Activated CD4-positive, alpha-beta T cell treated with anti-CD3 and anti-CD28 coated beads for 24 hours (primary cell): ENCODE measurements around the gene WIPI1.

Source experiments
- DNase-seq, 2 donors: peaks; one replicate each; pipeline ENCODE4 v3.0.0-alpha.2; 2020; ENCODE audit warnings: low read depth in 2 of 2

The WIPI1 gene

GRCh38 chr17:68460715-68461114, 3.4 kb upstream of the WIPI1 start:
- no peak for DNase-seq

- no peak for DNase-seq
These were observed 2.9 kb upstream of the WIPI1 start for GRCh38 chr17:68460146-68460545.

GRCh38 chr17:68459037-68459639, 1.8 kb upstream of the WIPI1 start:
- DNase-seq, result no peak

GRCh38 chr17:68458260-68459036, 1.2 kb upstream of the WIPI1 start:
- no peak for DNase-seq

GRCh38 chr17:68457539-68458259, 403 bp upstream of the WIPI1 start:
- peak; percentile 95 to 96 for DNase-seq

- DNase-seq, result no peak
These were observed 743 bp downstream of the WIPI1 start for GRCh38 chr17:68456339-68457167.

- no peak for DNase-seq
These were observed 1.4 kb downstream of the WIPI1 start for GRCh38 chr17:68455901-68456338.

GRCh38 chr17:68453991-68454665, 3.2 kb downstream of the WIPI1 start:
- no peak for DNase-seq

GRCh38 chr17:68452724-68453290, 4.5 kb downstream of the WIPI1 start:
- no peak for DNase-seq

GRCh38 chr17:68451670-68452354, 5.5 kb downstream of the WIPI1 start:
- DNase-seq, result no peak

- no peak for DNase-seq
These were observed 6.5 kb downstream of the WIPI1 start for GRCh38 chr17:68450801-68451200.

- DNase-seq, result no peak
These were observed 6.9 kb downstream of the WIPI1 start for GRCh38 chr17:68450391-68450790.

- DNase-seq, result no peak
These were observed 8.1 kb downstream of the WIPI1 start for GRCh38 chr17:68449021-68449739.

GRCh38 chr17:68446626-68447041, 10.7 kb downstream of the WIPI1 start:
- DNase-seq, result no peak

GRCh38 chr17:68445671-68446070, 11.6 kb downstream of the WIPI1 start:
- no peak for DNase-seq

GRCh38 chr17:68443972-68444464, 13.3 kb downstream of the WIPI1 start:
- DNase-seq, result no peak

- no peak for DNase-seq
These were observed 16.1 kb downstream of the WIPI1 start for GRCh38 chr17:68441070-68441770.

- DNase-seq, result no peak
These were observed 16.8 kb downstream of the WIPI1 start for GRCh38 chr17:68440526-68440925.
